Kidney (tissue), 14 donors: Measurements from ENCODE around the gene KLK6. TPM values are rescaled to one million over a fixed set of nuclear protein-coding genes. Genes with fewer than 3 reads are reported as not detected.

Experiments used
- DNase-seq, 5 donors: peaks; one replicate each; pipeline ENCODE4 v3.0.0-alpha.2; 2013 to 2020
- FAIRE-seq: peaks from 2 replicates; lab custom pipeline; 2012; peaks lifted over from hg19 to GRCh38; lab: Jason Lieb, UNC
- H3K27ac ChIP-seq, 2 donors: one replicate each; pipeline ENCODE4 v1.7.0; 2013; ENCODE audit warnings: low read depth in 2 of 2, low read length in 2 of 2, inconsistent platforms in 1 of 2
- H3K27me3 ChIP-seq: one replicate; pipeline ENCODE4 v1.7.1; 2013; ENCODE audit warnings: low read length, inconsistent platforms; ENCODE audit not compliant: control insufficient read depth, insufficient read depth
- H3K36me3 ChIP-seq, 3 donors: one replicate each; pipeline versions ENCODE4 v1.7.0 to v1.7.1; 2013; ENCODE audit warnings: low read length in 3 of 3, control low read depth in 1 of 3, inconsistent platforms in 1 of 3; ENCODE audit not compliant: insufficient read depth in 3 of 3, control insufficient read depth in 2 of 3
- H3K4me1 ChIP-seq, 3 donors: one replicate each; pipeline versions ENCODE4 v1.7.0 to v1.7.1; 2013; ENCODE audit warnings: low read length in 3 of 3, inconsistent platforms in 1 of 3, low read depth in 1 of 3; ENCODE audit not compliant: control insufficient read depth in 2 of 3, insufficient read depth in 2 of 3
- H3K4me3 ChIP-seq, 3 donors: one replicate each; pipeline versions ENCODE4 v1.7.0 to v1.8.1; 2013; ENCODE audit warnings: low read length in 3 of 3, control low read depth in 1 of 3, inconsistent platforms in 1 of 3
- H3K9ac ChIP-seq, 3 donors: one replicate each; pipeline versions ENCODE4 v1.7.0 to v1.7.1; 2013; ENCODE audit warnings: low read length in 3 of 3, control low read depth in 1 of 3, inconsistent platforms in 1 of 3
- H3K9me3 ChIP-seq, 3 donors: one replicate each; pipeline versions ENCODE4 v1.7.0 to v1.7.1; 2013; ENCODE audit warnings: low read length in 3 of 3, control low read depth in 1 of 3, inconsistent platforms in 1 of 3; ENCODE audit not compliant: control insufficient read depth in 2 of 3, insufficient read depth in 1 of 3
- intact Hi-C: fragments of 100-400 bp; cut with DNase I; formaldehyde crosslinking; loops from one replicate; pipeline ENCODE4 v1.11.1; 2022
- polyA plus RNA-seq: library from polyadenylated mRNA; stranded (reverse); fragments of 350-450 nt; fragmentation: Illumina TruSeq; extraction: RNeasy Lipid Tissue Mini Kit (QIAGEN cat#74804); gene quantifications from one replicate; pipeline ENCODE4 v1.2.3, GENCODE V29; 2014; ENCODE audit warnings: low read depth, low replicate concordance; ENCODE audit not compliant: insufficient read depth
- total RNA-seq: library from RNA; stranded (reverse); fragmentation: NEBNext Ultra II Directional; extraction: Animal tissue kit (Norgen Biotek cat#: 25700); gene quantifications from one replicate; pipeline ENCODE4 v1.2.1, GENCODE V29; 2021
- TF ChIP-seq, protein P1 (sequence below): IDR thresholded peaks from 3 replicates; pipeline ENCODE4 v1.5.1; 2012; ENCODE audit warnings: mild to moderate bottlenecking, moderate library complexity, borderline replicate concordance; ENCODE audit not compliant: insufficient read depth; ENCODE audit errors: extremely low read depth
- donor health status: control.
- donor health status: control.
- donor health status: control.
- donor health status: control.
- donor health status: control.
- donor health status: DM: yes; HTN: yes; CAD: no.
- donor health status: Normal renal cell carcinoma (clear cell type).

The KLK6 gene
- total and polyA plus RNA-seq, 2 donors from 2014 or later, result 15.0 to 30.3 TPM

- Histone ChIP-seq H3K4me3 (no peak overlapping the region), H3K27me3 (no peaks in the 10 kb centered on the region), H3K9ac (no peak overlapping the region), H3K27ac (no peak overlapping the region), H3K36me3 (no peaks in the 10 kb centered on the region), H3K4me1 (no peaks in the 10 kb centered on the region), H3K9me3 (no peaks in the 10 kb centered on the region)
- peak in 3 of 5 donors; percentile 41 to 51 (median 49) for DNase-seq
- intact Hi-C loops, result no loop called here
- no peak for FAIRE-seq
- TF ChIP-seq, protein P1, sequence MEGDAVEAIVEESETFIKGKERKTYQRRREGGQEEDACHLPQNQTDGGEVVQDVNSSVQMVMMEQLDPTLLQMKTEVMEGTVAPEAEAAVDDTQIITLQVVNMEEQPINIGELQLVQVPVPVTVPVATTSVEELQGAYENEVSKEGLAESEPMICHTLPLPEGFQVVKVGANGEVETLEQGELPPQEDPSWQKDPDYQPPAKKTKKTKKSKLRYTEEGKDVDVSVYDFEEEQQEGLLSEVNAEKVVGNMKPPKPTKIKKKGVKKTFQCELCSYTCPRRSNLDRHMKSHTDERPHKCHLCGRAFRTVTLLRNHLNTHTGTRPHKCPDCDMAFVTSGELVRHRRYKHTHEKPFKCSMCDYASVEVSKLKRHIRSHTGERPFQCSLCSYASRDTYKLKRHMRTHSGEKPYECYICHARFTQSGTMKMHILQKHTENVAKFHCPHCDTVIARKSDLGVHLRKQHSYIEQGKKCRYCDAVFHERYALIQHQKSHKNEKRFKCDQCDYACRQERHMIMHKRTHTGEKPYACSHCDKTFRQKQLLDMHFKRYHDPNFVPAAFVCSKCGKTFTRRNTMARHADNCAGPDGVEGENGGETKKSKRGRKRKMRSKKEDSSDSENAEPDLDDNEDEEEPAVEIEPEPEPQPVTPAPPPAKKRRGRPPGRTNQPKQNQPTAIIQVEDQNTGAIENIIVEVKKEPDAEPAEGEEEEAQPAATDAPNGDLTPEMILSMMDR, result no peak
Observed at GRCh38 chr19:51000981-51001380, 31.6 kb upstream of the KLK6 start.

DNA sequence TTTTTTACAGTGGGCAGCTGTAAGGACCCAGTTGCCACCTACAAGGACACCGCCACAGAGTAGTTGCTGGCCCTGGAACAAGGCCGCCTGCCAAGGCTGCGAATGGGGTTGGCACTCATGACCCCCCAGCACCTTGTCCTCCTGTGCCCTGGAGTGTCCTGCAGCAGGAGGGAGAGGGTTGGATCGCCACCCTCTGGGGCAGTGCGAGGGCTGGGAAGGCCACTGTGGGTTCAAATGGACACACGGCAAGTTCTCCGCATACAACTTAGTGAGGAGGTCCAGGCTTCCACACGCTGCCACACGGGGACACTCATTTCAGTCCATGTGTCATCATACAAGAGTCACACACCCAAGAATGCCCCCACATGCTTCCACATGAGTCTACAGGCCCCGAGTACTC lies 31.0 kb upstream of the KLK6 start:
- FAIRE-seq, result no peak
- Histone ChIP-seq H3K4me3 (no peak overlapping the region), H3K27ac (no peak overlapping the region), H3K27me3 (no peaks in the 10 kb centered on the region), H3K4me1 (no peaks in the 10 kb centered on the region), H3K9ac (no peak overlapping the region), H3K9me3 (no peaks in the 10 kb centered on the region), H3K36me3 (no peaks in the 10 kb centered on the region)
- DNase-seq, result no peak
- intact Hi-C loops, result no loop called here
- TF ChIP-seq, protein P1, result no peak

- DNase-seq (no peak), FAIRE-seq (no peak)
- TF ChIP-seq, protein P1, result no peak
- Histone ChIP-seq H3K27ac (no peak overlapping the region), H3K36me3 (no peaks in the 10 kb centered on the region), H3K9ac (no peak overlapping the region), H3K4me3 (no peak overlapping the region), H3K9me3 (no peaks in the 10 kb centered on the region), H3K27me3 (no peaks in the 10 kb centered on the region), H3K4me1 (no peaks in the 10 kb centered on the region)
- intact Hi-C loops, result no loop called here
Observed at GRCh38 chr19:50998686-50999085, 29.3 kb upstream of the KLK6 start.

DNA sequence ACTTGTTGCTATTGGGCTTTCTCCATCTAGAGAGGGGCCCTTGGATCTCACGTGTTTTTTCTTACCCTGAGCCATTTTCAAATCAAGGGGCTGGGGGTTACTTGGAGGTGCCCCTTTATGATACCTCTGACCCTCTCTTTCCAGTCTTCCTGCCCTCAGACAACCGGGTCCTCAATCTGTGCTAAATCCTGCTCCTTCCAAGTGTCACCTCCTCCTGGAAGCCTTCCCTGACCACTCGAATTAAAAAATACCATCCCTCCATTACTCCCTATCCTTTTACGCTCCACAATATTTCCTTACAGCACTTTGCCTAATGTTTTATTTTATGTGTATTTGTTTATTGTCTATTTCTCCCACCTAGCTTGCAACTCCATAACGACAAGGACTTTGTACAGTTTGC lies 28.7 kb upstream of the KLK6 start:
- H3K9me3 ChIP-seq, result no peaks in the 10 kb centered on the region
- no peaks in the 10 kb centered on the region for H3K4me1 ChIP-seq
- no peak overlapping the region for H3K4me3 ChIP-seq
- FAIRE-seq (no peak), DNase-seq (no peak)
- H3K36me3 ChIP-seq, result no peaks in the 10 kb centered on the region
- H3K27me3 ChIP-seq, result no peaks in the 10 kb centered on the region
- TF ChIP-seq, protein P1, result no peak
- no peak overlapping the region for H3K27ac ChIP-seq
- H3K9ac ChIP-seq, result no peak overlapping the region
- intact Hi-C loops, result no loop called here
